Dermis lymphatic vessel endothelial cell (primary cell): Measurements from ENCODE around the gene CRYL1. TPM values are rescaled to one million over a fixed set of nuclear protein-coding genes. Genes with fewer than 3 reads are reported as not detected.

Experiments used
- total RNA-seq: library from RNA; depleted of rRNA; stranded (reverse); fragments of >200 nt; gene quantifications from 2 replicates; pipeline ENCODE4 v1.2.1, GENCODE V29; 2014

Gene CRYL1
- total RNA-seq: 28.9 and 40.3 TPM in 2 replicates

GRCh38 chr13:20525601-20526544 lies at the start of gene CRYL1:
CRYL1 (minus strand) TSS chr13:20525857; CDS start chr13:20525794, 63 bp downstream.

GRCh38 chr13:20566898-20567874 lies 41.5 kb upstream of the CRYL1 start, which contains the start of gene IFT88:
IFT88 (plus strand) TSS chr13:20567157; CDS start chr13:20574386, 7,229 bp downstream.

Other genes starting within 250 kb of the CRYL1 start
- gene IFT88, start 41.3 kb upstream of the CRYL1 start, total RNA-seq: 7.8 and 10.4 TPM in 2 replicates
- gene IL17D, start 177.8 kb upstream of the CRYL1 start, total RNA-seq: 1.3 and 1.5 TPM in 2 replicates
- gene EEF1AKMT1, start 248.1 kb upstream of the CRYL1 start, total RNA-seq: 5.9 and 8.8 TPM in 2 replicates